SU-DHL-6 (cell line): ENCODE data around the gene UNC13B.

Experiments used
- H2AFZ ChIP-seq: fragments of 200-600 bp; sonication (generic); 2 replicates; pipeline ENCODE4 v1.6.1; 2014; ENCODE audit warnings: low read depth, mild to moderate bottlenecking, moderate library complexity, mixed read lengths, antibody characterized with exemption, low read length; ENCODE audit not compliant: severe bottlenecking
- H3F3A ChIP-seq: fragments of 200-600 bp; shearing (Covaris generic); 2 replicates; pipeline ENCODE4 v1.6.0; 2016; ENCODE audit warnings: antibody characterized with exemption, mild to moderate bottlenecking; ENCODE audit not compliant: insufficient read depth
- H3K27ac ChIP-seq: fragments of 200-600 bp; sonication (generic); 2 replicates; pipeline ENCODE4 v1.5.1; 2016; ENCODE audit warnings: low read depth, mild to moderate bottlenecking, low read length, moderate library complexity, mixed read lengths
- H3K27me3 ChIP-seq: fragments of 200-600 bp; sonication (generic), shearing (Covaris generic); 2 replicates; pipeline ENCODE4 v1.6.0; 2014; ENCODE audit warnings: mild to moderate bottlenecking, low read length
- H3K36me3 ChIP-seq: fragments of 200-600 bp; sonication (generic); 2 replicates; pipeline ENCODE4 v1.6.1; 2014; ENCODE audit warnings: mild to moderate bottlenecking, low read length, mixed read lengths
- H3K4me2 ChIP-seq: fragments of 300-600, 200-600 bp; shearing (Covaris generic), sonication (generic); 2 replicates; pipeline ENCODE4 v1.6.0; 2014; ENCODE audit warnings: low read length, low read depth, mild to moderate bottlenecking; ENCODE audit not compliant: poor library complexity, severe bottlenecking
- H3K4me3 ChIP-seq: fragments of 200-600 bp; sonication (generic); 2 replicates; pipeline ENCODE4 v1.5.1; 2014; ENCODE audit warnings: antibody characterized with exemption, low read length, mild to moderate bottlenecking, mixed read lengths; ENCODE audit not compliant: insufficient read depth, poor library complexity, severe bottlenecking
- H3K79me2 ChIP-seq: fragments of 200-600 bp; sonication (generic); 2 replicates; pipeline ENCODE4 v1.6.1; 2014; ENCODE audit warnings: mild to moderate bottlenecking, low read length, moderate library complexity; ENCODE audit not compliant: insufficient read depth
- H3K9ac ChIP-seq: fragments of 200-600 bp; sonication (generic); 2 replicates; pipeline ENCODE4 v1.7.0; 2014; ENCODE audit warnings: mild to moderate bottlenecking, low read length
- H3K9me2 ChIP-seq: fragments of 200-600 bp; sonication (generic); replicated peaks from 2 replicates; pipeline ENCODE4 v1.6.1; 2014; ENCODE audit warnings: low read length; ENCODE audit not compliant: insufficient read depth
- H3K9me3 ChIP-seq: fragments of 200-600 bp; sonication (generic); 2 replicates; pipeline ENCODE4 v1.6.1; 2014; ENCODE audit warnings: low read length, mixed read lengths; ENCODE audit not compliant: insufficient read depth
- H4K20me1 ChIP-seq: fragments of 200-600 bp; sonication (generic); 2 replicates; pipeline ENCODE4 v1.6.1; 2014; ENCODE audit warnings: low read depth, mild to moderate bottlenecking, antibody characterized with exemption, low read length, moderate library complexity, mixed read lengths
- EZH2phosphoT487 ChIP-seq: fragments of 200-600 bp; sonication (generic), shearing (Covaris generic); conservative IDR thresholded peaks from 2 replicates; pipeline ENCODE4 v1.6.1; 2018; ENCODE audit warnings: mild to moderate bottlenecking, antibody characterized with exemption, low read length, moderate library complexity, mixed read lengths
- TF ChIP-seq, protein P1 (sequence below): fragments of 200-600 bp; sonication (generic); IDR thresholded peaks from one replicate; pipeline ENCODE4 v1.5.1; 2017; ENCODE audit warnings: antibody characterized with exemption, mild to moderate bottlenecking, low read length, moderate library complexity; ENCODE audit not compliant: insufficient read depth, poor library complexity, severe bottlenecking

Gene UNC13B

GRCh38 chr9:35229066-35229778, 67.4 kb downstream of the UNC13B start:
- Histone ChIP-seq H3K27me3 (peaks cover 8% of the 10 kb centered on the region; the same call in 1 of the 2 replicates), H3K9me3 (no peaks in the 10 kb centered on the region), H3K36me3 (no peaks in the 10 kb centered on the region), H3K4me3 (no peak overlapping the region), H3K79me2 (no peaks in the 10 kb centered on the region), H3F3A (no peaks in the 10 kb centered on the region), H3K9me2 (no peaks in the 10 kb centered on the region), H3K27ac (no peak overlapping the region), H3K9ac (no peak overlapping the region), H2AFZ (no peak overlapping the region), H3K4me2 (no peak overlapping the region), H4K20me1 (no peaks in the 10 kb centered on the region)
- TF ChIP-seq, protein P1, sequence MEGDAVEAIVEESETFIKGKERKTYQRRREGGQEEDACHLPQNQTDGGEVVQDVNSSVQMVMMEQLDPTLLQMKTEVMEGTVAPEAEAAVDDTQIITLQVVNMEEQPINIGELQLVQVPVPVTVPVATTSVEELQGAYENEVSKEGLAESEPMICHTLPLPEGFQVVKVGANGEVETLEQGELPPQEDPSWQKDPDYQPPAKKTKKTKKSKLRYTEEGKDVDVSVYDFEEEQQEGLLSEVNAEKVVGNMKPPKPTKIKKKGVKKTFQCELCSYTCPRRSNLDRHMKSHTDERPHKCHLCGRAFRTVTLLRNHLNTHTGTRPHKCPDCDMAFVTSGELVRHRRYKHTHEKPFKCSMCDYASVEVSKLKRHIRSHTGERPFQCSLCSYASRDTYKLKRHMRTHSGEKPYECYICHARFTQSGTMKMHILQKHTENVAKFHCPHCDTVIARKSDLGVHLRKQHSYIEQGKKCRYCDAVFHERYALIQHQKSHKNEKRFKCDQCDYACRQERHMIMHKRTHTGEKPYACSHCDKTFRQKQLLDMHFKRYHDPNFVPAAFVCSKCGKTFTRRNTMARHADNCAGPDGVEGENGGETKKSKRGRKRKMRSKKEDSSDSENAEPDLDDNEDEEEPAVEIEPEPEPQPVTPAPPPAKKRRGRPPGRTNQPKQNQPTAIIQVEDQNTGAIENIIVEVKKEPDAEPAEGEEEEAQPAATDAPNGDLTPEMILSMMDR = no peak
- no peak for TF ChIP-seq EZH2phosphoT487

DNA sequence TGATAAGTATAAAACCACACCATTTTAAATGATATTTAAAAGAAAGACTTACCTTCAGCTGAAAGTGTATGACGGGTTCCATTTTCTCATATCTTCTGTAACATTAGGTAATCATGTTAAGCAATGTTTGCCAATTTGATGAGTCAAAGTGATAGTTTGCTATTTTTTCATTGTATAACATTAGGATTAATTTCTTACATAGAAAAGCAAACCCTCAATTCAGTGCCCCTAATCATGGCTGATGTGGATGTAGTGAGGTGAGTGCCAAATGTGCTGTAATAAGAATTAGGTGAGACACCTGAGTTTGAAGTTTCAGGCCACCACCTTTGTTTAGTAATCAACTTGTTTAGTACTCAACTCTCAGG, 68.0 kb downstream of the UNC13B start:
- H3K36me3 ChIP-seq = no peaks in the 10 kb centered on the region
- no peak for TF ChIP-seq EZH2phosphoT487
- TF ChIP-seq, protein P1 = no peak
- no peak overlapping the region for H3K27ac ChIP-seq
- H2AFZ ChIP-seq = no peak overlapping the region
- no peaks in the 10 kb centered on the region for H3F3A ChIP-seq
- no peaks in the 10 kb centered on the region for H3K79me2 ChIP-seq
- H4K20me1 ChIP-seq = no peaks in the 10 kb centered on the region
- H3K9me2 ChIP-seq = no peaks in the 10 kb centered on the region
- peaks cover 10% of the 10 kb centered on the region; the same call in 1 of the 2 replicates for H3K27me3 ChIP-seq
- H3K9me3 ChIP-seq = no peaks in the 10 kb centered on the region
- no peak overlapping the region for H3K4me3 ChIP-seq
- no peak overlapping the region for H3K9ac ChIP-seq
- no peak overlapping the region for H3K4me2 ChIP-seq

GRCh38 chr9:35232867-35233544, 71.2 kb downstream of the UNC13B start:
- H3K27me3 ChIP-seq = peaks cover 6% of the 10 kb centered on the region; the same call in 1 of the 2 replicates
- H3K9me2 ChIP-seq = no peaks in the 10 kb centered on the region
- H3K4me3 ChIP-seq = no peak overlapping the region
- H3K27ac ChIP-seq = no peak overlapping the region
- no peaks in the 10 kb centered on the region for H3K36me3 ChIP-seq
- no peaks in the 10 kb centered on the region for H3F3A ChIP-seq
- no peaks in the 10 kb centered on the region for H3K9me3 ChIP-seq
- H2AFZ ChIP-seq = no peak overlapping the region
- H4K20me1 ChIP-seq = no peaks in the 10 kb centered on the region
- no peak for TF ChIP-seq EZH2phosphoT487
- TF ChIP-seq, protein P1 = no peak
- no peaks in the 10 kb centered on the region for H3K79me2 ChIP-seq
- no peak overlapping the region for H3K9ac ChIP-seq
- H3K4me2 ChIP-seq = no peak overlapping the region
